Astrocyte (in vitro differentiated cells and primary cell): ENCODE measurements around the gene CDC16. TPM values are rescaled to one million over a fixed set of nuclear protein-coding genes. Genes with fewer than 3 reads are reported as not detected.

Experiments used
- DNase-seq: peaks from one replicate; pipeline ENCODE4 v3.0.0-alpha.2; 2010; ENCODE audit warnings: low read depth
- FAIRE-seq: peaks from 2 replicates; lab custom pipeline; 2011; peaks lifted over from hg19 to GRCh38; lab: Jason Lieb, UNC
- H2AFZ ChIP-seq: 2 replicates; pipeline ENCODE4 v1.6.0; 2012; ENCODE audit warnings: low read depth, low read length, inconsistent platforms
- H3K27ac ChIP-seq: 2 replicates; pipeline ENCODE4 v1.5.1; 2011; ENCODE audit warnings: low read depth, low read length, inconsistent platforms
- H3K27me3 ChIP-seq: 2 replicates; pipeline ENCODE4 v1.6.0; 2011; ENCODE audit warnings: low read length, inconsistent platforms; ENCODE audit not compliant: insufficient read depth
- H3K36me3 ChIP-seq: 2 replicates; pipeline ENCODE4 v1.5.1; 2011; ENCODE audit warnings: low read length, inconsistent platforms; ENCODE audit not compliant: insufficient read depth
- H3K4me1 ChIP-seq: 2 replicates; pipeline ENCODE4 v1.5.1; 2011; ENCODE audit warnings: low read length, inconsistent platforms; ENCODE audit not compliant: insufficient read depth
- H3K4me2 ChIP-seq: 2 replicates; pipeline ENCODE4 v1.6.0; 2012; ENCODE audit warnings: low read length, inconsistent platforms
- H3K4me3 ChIP-seq: 2 replicates; pipeline ENCODE4 v1.5.1; 2011; ENCODE audit warnings: low read depth, mild to moderate bottlenecking, low read length, inconsistent platforms; ENCODE audit not compliant: insufficient read depth
- H3K79me2 ChIP-seq: 2 replicates; pipeline ENCODE4 v1.6.0; 2012; ENCODE audit warnings: mild to moderate bottlenecking, low read length, inconsistent platforms; ENCODE audit not compliant: insufficient read depth
- H3K9ac ChIP-seq: 2 replicates; pipeline ENCODE4 v1.6.0; 2012; ENCODE audit warnings: mild to moderate bottlenecking, low read length, inconsistent platforms
- H3K9me3 ChIP-seq: 2 replicates; pipeline ENCODE4 v1.5.1; 2012; ENCODE audit warnings: low read depth, mild to moderate bottlenecking, low read length, inconsistent platforms; ENCODE audit not compliant: insufficient read depth
- H4K20me1 ChIP-seq: 2 replicates; pipeline ENCODE4 v1.6.0; 2012; ENCODE audit warnings: low read length, inconsistent platforms; ENCODE audit not compliant: insufficient read depth
- H3K27ac Mint-ChIP-seq: one replicate; pipeline ENCODE4 v1.8.0; 2021; ENCODE audit warnings: mild to moderate bottlenecking, mixed read lengths; ENCODE audit not compliant: unreplicated experiment
- H3K27me3 Mint-ChIP-seq: one replicate; pipeline ENCODE4 v1.8.0; 2021; ENCODE audit warnings: low read depth, mixed read lengths; ENCODE audit not compliant: unreplicated experiment
- H3K36me3 Mint-ChIP-seq: one replicate; pipeline ENCODE4 v1.8.0; 2021; ENCODE audit warnings: low read depth, mixed read lengths; ENCODE audit not compliant: unreplicated experiment
- H3K4me1 Mint-ChIP-seq: one replicate; pipeline ENCODE4 v1.8.0; 2021; ENCODE audit warnings: low read depth, mixed read lengths; ENCODE audit not compliant: unreplicated experiment
- H3K4me3 Mint-ChIP-seq: one replicate; pipeline ENCODE4 v1.8.0; 2021; ENCODE audit warnings: mild to moderate bottlenecking, moderate library complexity, mixed read lengths; ENCODE audit not compliant: unreplicated experiment
- H3K9me3 Mint-ChIP-seq: one replicate; pipeline ENCODE4 v1.8.0; 2021; ENCODE audit warnings: mild to moderate bottlenecking, mixed read lengths; ENCODE audit not compliant: unreplicated experiment
- CTCF ChIP-seq: IDR thresholded peaks from 2 replicates; pipeline ENCODE4 v1.5.1; 2011; ENCODE audit warnings: low read depth, mild to moderate bottlenecking, inconsistent platforms, low read length, moderate library complexity; ENCODE audit not compliant: insufficient read depth
- EZH2 ChIP-seq: IDR thresholded peaks from 2 replicates; pipeline ENCODE4 v1.6.1; 2012; ENCODE audit warnings: mild to moderate bottlenecking, low read length, inconsistent platforms; ENCODE audit not compliant: insufficient read depth
- total RNA-seq: library from RNA; stranded (reverse); gene quantifications from 2 replicates; pipeline ENCODE4 v1.2.1, GENCODE V29; 2021

CDC16 gene
- total RNA-seq, 1 donor from 2014 or later, result 77.0 TPM

GRCh38 chr13:114236227-114236626, 1.5 kb downstream of the CDC16 start:
- no peak overlapping the region for H3K27ac Mint-ChIP-seq
- H3K9ac ChIP-seq, result peak overlapping the region; percentile 78

GRCh38 chr13:114237415-114238112, 2.9 kb downstream of the CDC16 start:
- no peaks in the 10 kb centered on the region for H3K9me3 ChIP-seq
- Mint-ChIP-seq H3K27me3 (no peaks in the 10 kb centered on the region), H3K9me3 (no peaks in the 10 kb centered on the region), H3K27ac (no peak overlapping the region), H3K36me3 (peaks cover 11% of the 10 kb centered on the region), H3K4me1 (peaks cover 11% of the 10 kb centered on the region), H3K4me3 (no peak overlapping the region)
- peaks cover 31% of the 10 kb centered on the region for H4K20me1 ChIP-seq
- no peaks in the 10 kb centered on the region for H3K27me3 ChIP-seq
- DNase-seq, result no peak
- FAIRE-seq, result no peak
- TF ChIP-seq CTCF (no peak), EZH2 (no peak)
- no peak overlapping the region for H2AFZ ChIP-seq
- H3K9ac ChIP-seq, result no peak overlapping the region
- peaks cover 51% of the 10 kb centered on the region for H3K36me3 ChIP-seq
- H3K4me2 ChIP-seq, result no peak overlapping the region
- H3K4me1 ChIP-seq, result peaks cover 5% of the 10 kb centered on the region
- peaks cover 26% of the 10 kb centered on the region for H3K79me2 ChIP-seq
- H3K27ac ChIP-seq, result no peak overlapping the region
- no peak overlapping the region for H3K4me3 ChIP-seq

More at GRCh38 chr13:114236227-114236626, 1.5 kb downstream of the CDC16 start:
- Histone ChIP-seq H3K9me3 (no peaks in the 10 kb centered on the region), H3K27ac (no peak overlapping the region), H4K20me1 (peaks cover 25% of the 10 kb centered on the region), H3K4me1 (peaks cover 5% of the 10 kb centered on the region), H3K4me3 (peak overlapping the region; percentile 92), H3K36me3 (peaks cover 37% of the 10 kb centered on the region), H2AFZ (no peak overlapping the region), H3K79me2 (peaks cover 26% of the 10 kb centered on the region), H3K4me2 (peak overlapping the region; percentile 86), H3K27me3 (no peaks in the 10 kb centered on the region)
- no peak for FAIRE-seq
- Mint-ChIP-seq H3K36me3 (peaks cover 7% of the 10 kb centered on the region), H3K27me3 (no peaks in the 10 kb centered on the region), H3K4me3 (peak overlapping the region; percentile 98), H3K4me1 (peaks cover 7% of the 10 kb centered on the region), H3K9me3 (no peaks in the 10 kb centered on the region)
- TF ChIP-seq CTCF (no peak), EZH2 (no peak)
- DNase-seq, result no peak

GRCh38 chr13:114241918-114242317, 7.2 kb downstream of the CDC16 start:
- Mint-ChIP-seq H3K27me3 (no peaks in the 10 kb centered on the region), H3K4me3 (no peak overlapping the region), H3K9me3 (no peaks in the 10 kb centered on the region), H3K4me1 (peaks cover 5% of the 10 kb centered on the region), H3K36me3 (peaks cover 11% of the 10 kb centered on the region), H3K27ac (no peak overlapping the region)
- Histone ChIP-seq H3K27ac (no peak overlapping the region), H2AFZ (no peak overlapping the region), H3K9me3 (no peaks in the 10 kb centered on the region), H4K20me1 (peaks cover 18% of the 10 kb centered on the region), H3K4me2 (no peak overlapping the region), H3K79me2 (peaks cover 9% of the 10 kb centered on the region), H3K9ac (no peak overlapping the region), H3K27me3 (no peaks in the 10 kb centered on the region), H3K4me1 (no peaks in the 10 kb centered on the region), H3K36me3 (peaks cover 87% of the 10 kb centered on the region), H3K4me3 (no peak overlapping the region)
- DNase-seq (no peak), FAIRE-seq (no peak)
- TF ChIP-seq CTCF (no peak), EZH2 (no peak)
